Loucy (cell line): Measurements from ENCODE around the gene APOC3.

Source experiments
- H2AFZ ChIP-seq: fragments of 200-600 bp; sonication (generic); 2 replicates; pipeline ENCODE4 v1.6.0; 2016; ENCODE audit warnings: antibody characterized with exemption, mild to moderate bottlenecking, low read length, moderate library complexity
- H3F3A ChIP-seq: fragments of 200-600 bp; 2 replicates; pipeline ENCODE4 v1.6.0; 2016; ENCODE audit warnings: antibody characterized with exemption, low read depth, mild to moderate bottlenecking
- H3K27me3 ChIP-seq: fragments of 200-600 bp; sonication (generic); 2 replicates; pipeline ENCODE4 v1.6.1; 2014; ENCODE audit warnings: low read length, mild to moderate bottlenecking; ENCODE audit not compliant: insufficient read depth, poor library complexity, severe bottlenecking
- H3K36me3 ChIP-seq: fragments of 200-600 bp; sonication (generic); 2 replicates; pipeline ENCODE4 v1.6.1; 2016; ENCODE audit warnings: low read length; ENCODE audit not compliant: insufficient read depth
- H3K4me1 ChIP-seq: fragments of 200-600 bp; sonication (generic); 2 replicates; pipeline ENCODE4 v1.5.1; 2014; ENCODE audit warnings: low read length, mild to moderate bottlenecking; ENCODE audit not compliant: insufficient read depth, poor library complexity, severe bottlenecking
- H3K4me2 ChIP-seq: fragments of 200-600 bp; sonication (generic); 2 replicates; pipeline ENCODE4 v1.6.0; 2014; ENCODE audit warnings: antibody characterized with exemption, low read length, low read depth, mild to moderate bottlenecking; ENCODE audit not compliant: poor library complexity, severe bottlenecking
- H3K4me3 ChIP-seq: fragments of 200-600 bp; sonication (generic); 2 replicates; pipeline ENCODE4 v1.5.1; 2014; ENCODE audit warnings: low read length, mild to moderate bottlenecking, mixed read lengths; ENCODE audit not compliant: poor library complexity, severe bottlenecking
- H3K79me2 ChIP-seq: fragments of 200-600 bp; sonication (generic); 2 replicates; pipeline ENCODE4 v1.6.1; 2014; ENCODE audit warnings: low read length; ENCODE audit not compliant: insufficient read depth
- H3K9ac ChIP-seq: fragments of 200-600 bp; sonication (generic); 2 replicates; pipeline ENCODE4 v1.6.0; 2014; ENCODE audit warnings: mild to moderate bottlenecking, low read depth, low read length, moderate library complexity; ENCODE audit not compliant: poor library complexity, severe bottlenecking
- H3K9me2 ChIP-seq: fragments of 200-600 bp; sonication (generic); replicated peaks from 2 replicates; pipeline ENCODE4 v1.6.1; 2016; ENCODE audit warnings: low read depth, low read length, mixed read lengths
- H3K9me3 ChIP-seq: fragments of 200-600 bp; sonication (generic); 2 replicates; pipeline ENCODE4 v1.6.1; 2014; ENCODE audit warnings: mild to moderate bottlenecking, antibody characterized with exemption, low read length, low read depth; ENCODE audit not compliant: insufficient read depth
- H4K20me1 ChIP-seq: fragments of 200-600 bp; sonication (generic); 2 replicates; pipeline ENCODE4 v1.6.0; 2014; ENCODE audit warnings: antibody characterized with exemption, low read length, mild to moderate bottlenecking; ENCODE audit not compliant: insufficient read depth, poor library complexity, severe bottlenecking
- EZH2phosphoT487 ChIP-seq: fragments of 200-600 bp; IDR thresholded peaks from 2 replicates; pipeline ENCODE4 v1.6.1; 2018; ENCODE audit warnings: antibody characterized with exemption, mild to moderate bottlenecking, moderate library complexity, borderline replicate concordance
- TF ChIP-seq, protein P1 (sequence below): fragments of 200-600 bp; sonication (generic); conservative IDR thresholded peaks from 2 replicates; pipeline ENCODE4 v1.5.1; 2014; ENCODE audit warnings: mild to moderate bottlenecking, antibody characterized with exemption, low read length

Gene APOC3

DNA sequence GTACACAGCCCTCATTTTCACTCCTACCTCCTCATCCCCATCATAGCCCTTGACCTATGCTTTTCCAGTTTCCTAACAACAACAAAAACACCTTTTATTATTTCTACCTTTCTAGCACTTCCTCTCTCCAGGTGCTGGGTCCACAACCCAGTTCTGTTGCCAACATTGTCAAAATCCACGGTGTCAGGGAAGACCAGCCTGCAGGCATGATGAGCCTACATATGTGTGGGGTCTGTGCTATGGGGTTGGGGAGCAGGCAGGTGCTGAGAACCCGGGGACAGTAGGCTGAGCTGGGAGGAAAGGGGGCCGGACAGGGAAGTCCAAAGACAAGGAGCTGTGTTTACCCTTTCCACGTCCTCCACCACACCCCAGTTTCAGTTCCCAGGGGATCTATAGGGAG is 41.2 kb upstream of the APOC3 start:
- H3K9me2 ChIP-seq = no peaks in the 10 kb centered on the region
- no peaks in the 10 kb centered on the region for H3K27me3 ChIP-seq
- H4K20me1 ChIP-seq = peaks cover 12% of the 10 kb centered on the region
- no peaks in the 10 kb centered on the region for H3F3A ChIP-seq
- peaks cover 27% of the 10 kb centered on the region for H3K4me1 ChIP-seq
- H2AFZ ChIP-seq = peak overlapping the region; percentile 88
- H3K4me2 ChIP-seq = peak overlapping the region; percentile 96
- H3K36me3 ChIP-seq = peaks cover 22% of the 10 kb centered on the region; the same call in 1 of the 2 replicates
- H3K79me2 ChIP-seq = peaks cover 41% of the 10 kb centered on the region
- H3K4me3 ChIP-seq = peak overlapping the region; percentile 99
- TF ChIP-seq, protein P1, sequence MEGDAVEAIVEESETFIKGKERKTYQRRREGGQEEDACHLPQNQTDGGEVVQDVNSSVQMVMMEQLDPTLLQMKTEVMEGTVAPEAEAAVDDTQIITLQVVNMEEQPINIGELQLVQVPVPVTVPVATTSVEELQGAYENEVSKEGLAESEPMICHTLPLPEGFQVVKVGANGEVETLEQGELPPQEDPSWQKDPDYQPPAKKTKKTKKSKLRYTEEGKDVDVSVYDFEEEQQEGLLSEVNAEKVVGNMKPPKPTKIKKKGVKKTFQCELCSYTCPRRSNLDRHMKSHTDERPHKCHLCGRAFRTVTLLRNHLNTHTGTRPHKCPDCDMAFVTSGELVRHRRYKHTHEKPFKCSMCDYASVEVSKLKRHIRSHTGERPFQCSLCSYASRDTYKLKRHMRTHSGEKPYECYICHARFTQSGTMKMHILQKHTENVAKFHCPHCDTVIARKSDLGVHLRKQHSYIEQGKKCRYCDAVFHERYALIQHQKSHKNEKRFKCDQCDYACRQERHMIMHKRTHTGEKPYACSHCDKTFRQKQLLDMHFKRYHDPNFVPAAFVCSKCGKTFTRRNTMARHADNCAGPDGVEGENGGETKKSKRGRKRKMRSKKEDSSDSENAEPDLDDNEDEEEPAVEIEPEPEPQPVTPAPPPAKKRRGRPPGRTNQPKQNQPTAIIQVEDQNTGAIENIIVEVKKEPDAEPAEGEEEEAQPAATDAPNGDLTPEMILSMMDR = no peak
- no peak for TF ChIP-seq EZH2phosphoT487
- peak overlapping the region; percentile 90 for H3K9ac ChIP-seq
- H3K9me3 ChIP-seq = no peaks in the 10 kb centered on the region

GRCh38 chr11:116788975-116789374 is 40.7 kb upstream of the APOC3 start:
- H3F3A ChIP-seq = no peaks in the 10 kb centered on the region
- no peaks in the 10 kb centered on the region for H3K9me3 ChIP-seq
- H3K9ac ChIP-seq = no peak overlapping the region
- TF ChIP-seq, protein P1 = no peak
- TF ChIP-seq EZH2phosphoT487 = no peak
- H3K4me1 ChIP-seq = peaks cover 27% of the 10 kb centered on the region
- H3K79me2 ChIP-seq = peaks cover 41% of the 10 kb centered on the region
- no peaks in the 10 kb centered on the region for H3K9me2 ChIP-seq
- H3K36me3 ChIP-seq = peaks cover 19% of the 10 kb centered on the region; the same call in 1 of the 2 replicates
- H3K4me3 ChIP-seq = peak overlapping the region; percentile 99
- peaks cover 9% of the 10 kb centered on the region for H4K20me1 ChIP-seq
- peak overlapping the region; percentile 96 for H3K4me2 ChIP-seq
- H2AFZ ChIP-seq = no peak overlapping the region
- no peaks in the 10 kb centered on the region for H3K27me3 ChIP-seq

- Histone ChIP-seq H3K9me3 (no peaks in the 10 kb centered on the region), H3K4me2 (no peak overlapping the region), H3K9ac (no peak overlapping the region), H3K36me3 (peaks cover 5% of the 10 kb centered on the region; the same call in 1 of the 2 replicates), H2AFZ (no peak overlapping the region), H3K27me3 (no peaks in the 10 kb centered on the region), H3K79me2 (peaks cover 28% of the 10 kb centered on the region), H3F3A (no peaks in the 10 kb centered on the region), H3K4me3 (no peak overlapping the region), H3K9me2 (no peaks in the 10 kb centered on the region), H4K20me1 (peaks cover 9% of the 10 kb centered on the region), H3K4me1 (peaks cover 23% of the 10 kb centered on the region)
- no peak for TF ChIP-seq EZH2phosphoT487
- TF ChIP-seq, protein P1 = no peak
These were observed 39.3 kb upstream of the APOC3 start for GRCh38 chr11:116790167-116791001.
